ENCODE results near the gene CNGB1.

The CNGB1 gene

DNA sequence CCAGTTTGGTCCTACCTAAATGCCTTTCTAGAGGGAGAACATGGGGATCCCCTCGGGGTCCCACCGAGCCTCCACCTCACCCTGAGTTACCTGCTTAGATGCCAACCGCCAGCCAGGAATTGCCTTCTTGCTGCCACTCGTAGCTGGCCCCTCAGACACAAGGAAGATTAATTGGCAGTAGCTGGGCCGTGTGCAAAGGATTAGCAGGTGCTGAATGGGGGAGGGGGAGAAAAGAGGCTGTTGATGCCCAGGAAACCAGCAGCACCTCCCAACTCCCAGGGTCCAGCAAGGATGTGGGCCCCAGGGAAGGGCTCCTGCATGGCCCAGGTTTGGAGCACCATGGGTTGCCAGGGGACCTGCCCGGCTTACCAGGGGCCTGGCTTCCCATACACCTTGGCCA is at the start of gene CNGB1:
Gene CNGB1 (minus strand): TSS at position 159 of the 400 bp plus-strand sequence. CDS start 3,842 bp downstream, outside the sequence.
- DNase-seq (ENCODE audit: low read depth, low spot score): no peak

DNA sequence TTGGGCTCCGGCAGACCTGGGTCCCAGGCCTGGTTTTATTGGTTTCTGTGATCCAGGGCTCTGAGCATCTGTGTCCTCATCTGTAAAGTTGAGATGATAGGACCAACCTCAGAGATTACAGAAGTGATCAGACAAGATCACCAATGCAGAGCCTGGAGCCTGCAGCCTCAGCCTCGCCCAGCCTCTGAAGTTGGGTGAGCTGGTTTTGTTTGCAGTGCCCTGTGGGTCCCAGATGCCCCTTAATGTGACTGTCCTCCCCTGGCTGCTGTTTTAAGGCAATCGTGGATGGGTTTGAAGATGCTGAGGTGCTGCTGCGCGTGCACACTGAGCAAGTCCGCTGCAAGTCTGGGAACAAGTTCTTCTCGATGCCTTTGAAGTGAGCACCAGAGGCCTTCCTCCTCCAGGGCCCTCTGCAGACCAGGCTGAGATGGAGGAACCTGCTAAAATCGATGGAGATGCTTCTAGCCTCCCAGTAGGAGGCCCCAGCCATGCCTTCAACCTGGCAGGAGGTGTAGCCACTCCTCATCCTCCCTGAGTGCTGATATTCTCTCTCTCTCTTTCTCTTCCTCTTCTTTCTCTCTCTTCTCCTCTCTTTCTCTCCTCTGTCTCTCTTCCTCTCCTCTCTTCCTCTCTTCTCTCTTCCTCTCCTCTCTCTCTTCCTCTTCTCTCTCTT is 49.1 kb upstream of the CNGB1 start:
- no peak for DNase-seq (ENCODE audit: low read depth, low spot score)

GRCh38 chr16:58018803-58019202 is 47.9 kb upstream of the CNGB1 start:
- no peak for DNase-seq (ENCODE audit: low read depth, low spot score)

- DNase-seq (ENCODE audit: low read depth, low spot score): no peak
Measured at GRCh38 chr16:58016840-58017446, 46.0 kb upstream of the CNGB1 start.

GRCh38 chr16:58013201-58013956 is 42.5 kb upstream of the CNGB1 start:
- DNase-seq (ENCODE audit: low read depth, low spot score): no peak

- no peak for DNase-seq (ENCODE audit: low read depth, low spot score)
Measured at GRCh38 chr16:58012481-58012880, 41.6 kb upstream of the CNGB1 start.

DNA sequence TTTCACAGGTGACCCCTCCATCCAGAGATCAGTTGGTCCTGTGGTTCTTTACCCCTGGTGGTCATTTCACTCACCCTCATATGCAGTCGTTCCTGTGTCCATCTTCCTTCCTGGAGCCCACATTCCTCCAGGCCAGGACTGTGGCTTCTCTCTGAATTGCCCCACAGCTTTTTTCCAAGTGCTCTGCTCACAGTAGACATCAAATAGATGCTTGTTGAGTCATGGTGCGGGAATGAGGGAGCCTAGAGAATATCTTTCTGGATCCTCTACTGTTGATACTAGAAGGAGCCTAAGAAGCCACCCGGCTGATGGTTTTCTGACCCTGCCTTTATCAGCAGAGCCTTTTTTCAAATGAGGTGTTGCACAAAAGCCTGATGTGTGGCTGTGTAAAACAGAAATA is 40.7 kb upstream of the CNGB1 start:
- peak; percentile 79 for DNase-seq (ENCODE audit: low read depth, low spot score)

GRCh38 chr16:58010886-58011285 is 40.0 kb upstream of the CNGB1 start:
- no peak for DNase-seq (ENCODE audit: low read depth, low spot score)

DNA sequence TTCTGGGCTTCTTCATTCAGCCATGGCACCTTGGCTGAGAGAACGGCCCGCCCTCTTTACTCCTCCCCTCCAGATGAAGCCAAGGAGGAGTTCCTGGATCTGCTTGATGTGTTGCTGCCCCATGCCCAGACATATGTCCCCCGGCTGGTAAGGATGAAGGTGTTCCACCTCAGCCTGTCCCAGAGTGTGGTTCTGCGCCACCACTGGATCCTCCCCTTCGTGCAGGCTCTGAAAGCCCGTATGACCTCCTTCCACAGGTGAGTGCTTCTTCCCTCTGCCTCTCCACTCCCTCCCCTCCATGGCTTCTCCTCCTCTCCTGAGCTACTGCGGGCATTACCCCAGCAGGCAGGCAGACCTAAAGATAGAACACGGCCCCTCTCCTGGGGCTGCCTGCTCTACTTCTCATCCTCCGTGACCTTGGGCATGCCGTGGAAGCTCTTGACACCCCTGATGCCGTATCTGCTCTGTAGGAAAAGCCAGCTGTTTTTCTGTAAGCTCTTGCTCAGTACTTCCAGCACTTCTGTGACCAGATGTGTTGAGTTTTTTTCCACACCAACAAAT is 39.0 kb upstream of the CNGB1 start:
- no peak for DNase-seq (ENCODE audit: low read depth, low spot score)

DNA sequence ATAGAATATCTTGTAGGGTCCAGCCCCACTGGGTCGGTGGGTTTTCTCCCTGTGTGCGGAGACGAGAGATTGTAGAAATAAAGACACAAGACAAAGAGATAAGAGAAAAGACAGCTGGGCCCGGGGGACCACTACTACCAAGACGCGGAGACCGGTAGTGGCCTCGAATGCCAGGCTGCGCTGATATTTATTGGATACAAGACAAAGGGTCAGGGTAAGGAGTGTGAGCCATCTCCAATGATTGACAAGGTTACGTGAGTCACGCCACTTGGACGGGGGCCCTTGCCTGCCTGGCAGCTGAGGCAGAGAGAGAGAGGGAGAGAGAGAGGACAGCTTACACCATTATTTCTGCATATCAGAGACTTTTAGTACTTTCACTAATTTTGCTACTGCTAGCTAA is 33.8 kb upstream of the CNGB1 start:
- peak; percentile 70 for DNase-seq (ENCODE audit: low read depth, low spot score)

GRCh38 chr16:58002936-58003335 is 32.0 kb upstream of the CNGB1 start:
- no peak for DNase-seq (ENCODE audit: low read depth, low spot score)

GRCh38 chr16:58002416-58002800 is 31.5 kb upstream of the CNGB1 start:
- DNase-seq (ENCODE audit: low read depth, low spot score): no peak

- DNase-seq (ENCODE audit: low read depth, low spot score): no peak
Measured at GRCh38 chr16:58001781-58002415, 31.0 kb upstream of the CNGB1 start.

DNA sequence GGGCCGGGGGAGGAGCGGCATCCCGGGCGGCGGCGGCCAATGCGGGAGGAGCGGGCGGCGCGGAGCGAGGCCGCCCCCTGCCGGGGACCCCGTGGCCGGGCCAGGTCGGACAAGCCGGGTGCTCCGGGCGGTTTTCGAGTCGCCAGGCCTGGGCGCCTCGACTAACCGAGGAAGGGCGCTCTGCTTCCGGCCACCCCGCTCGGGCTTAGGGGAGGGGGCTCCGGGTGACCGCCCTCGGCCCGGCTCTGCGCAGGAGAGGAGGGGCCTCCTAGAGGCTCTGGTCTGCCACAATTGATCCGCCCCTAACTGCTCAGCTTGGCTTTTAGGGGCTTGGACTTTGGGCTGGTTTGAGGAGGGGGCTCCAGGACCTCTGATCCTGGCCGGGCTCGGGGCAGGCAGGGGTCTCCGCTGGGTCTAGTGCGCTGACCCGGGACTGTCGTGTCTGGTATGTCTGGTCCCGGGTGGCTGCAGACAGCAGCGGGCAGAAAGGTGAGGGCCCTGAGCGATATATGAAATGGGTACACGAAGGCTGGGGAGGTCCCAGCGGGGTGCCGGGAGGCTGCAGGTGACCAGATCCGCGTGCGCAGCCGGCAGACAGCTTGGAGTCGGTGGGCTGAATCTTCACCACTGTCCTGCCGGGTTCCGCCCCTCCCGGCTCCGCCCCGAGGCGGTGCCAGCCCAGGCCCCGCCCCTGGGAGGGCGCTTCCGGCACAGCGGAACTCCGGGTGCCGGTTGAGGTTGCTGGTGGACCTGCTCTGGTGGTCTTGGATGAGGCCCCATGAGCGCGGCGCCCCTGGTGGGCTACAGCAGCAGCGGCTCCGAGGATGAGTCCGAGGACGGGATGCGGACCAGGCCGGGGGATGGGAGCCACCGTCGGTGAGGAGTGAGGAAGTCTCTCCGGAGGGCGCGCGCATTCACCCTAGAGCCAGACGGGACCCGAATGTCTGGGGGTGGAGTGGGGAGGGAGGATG is 30.1 kb upstream of the CNGB1 start, which contains the start of gene USB1:
Gene USB1 (plus strand): TSS at position 702 of the 971 bp plus-strand sequence. CDS start 77 bp downstream, at position 779.
- DNase-seq (ENCODE audit: low read depth, low spot score): peak; percentile 94

DNA sequence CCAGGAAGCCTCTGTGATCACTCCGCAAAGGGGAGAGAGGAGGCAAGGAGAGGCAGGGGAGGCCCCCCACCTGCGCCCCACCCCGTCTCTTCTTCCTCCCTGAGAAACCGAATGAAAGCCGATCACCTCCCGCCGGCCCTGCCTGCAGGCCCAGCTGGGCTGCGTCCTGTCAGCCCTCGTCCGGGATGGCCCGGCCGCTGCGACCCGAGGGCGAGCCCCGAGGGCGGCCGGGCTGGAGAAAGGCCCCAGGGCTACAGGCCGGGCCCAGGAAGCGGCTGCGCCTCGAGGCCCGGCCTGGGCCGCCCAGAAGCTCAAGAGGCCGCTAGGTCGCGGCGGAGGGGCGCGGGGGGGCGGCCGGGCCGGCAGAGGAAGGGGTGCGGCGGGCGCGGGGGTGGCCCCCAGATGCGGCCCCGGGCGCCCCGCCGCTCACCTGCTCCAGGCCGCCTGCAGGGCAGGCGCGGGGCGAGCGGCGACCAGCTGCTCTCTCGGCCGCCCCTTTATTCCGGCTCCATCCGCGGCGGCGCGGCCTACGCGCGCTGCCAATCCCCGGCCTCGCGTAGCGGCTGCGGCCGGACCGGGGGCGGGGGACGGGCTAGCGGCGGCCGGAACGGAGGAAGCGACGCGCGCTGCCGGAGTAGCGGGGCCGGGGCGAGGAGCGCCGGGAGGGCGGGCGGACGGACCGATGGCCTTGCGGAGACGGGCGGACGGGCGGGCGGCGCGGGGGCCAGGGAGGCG is 29.2 kb upstream of the CNGB1 start, which contains the start of gene ZNF319:
Gene ZNF319 (minus strand): TSS at position 702 of the 735 bp plus-strand sequence. CDS start 2,407 bp downstream, outside the sequence.
- no peak for DNase-seq (ENCODE audit: low read depth, low spot score)

DNA sequence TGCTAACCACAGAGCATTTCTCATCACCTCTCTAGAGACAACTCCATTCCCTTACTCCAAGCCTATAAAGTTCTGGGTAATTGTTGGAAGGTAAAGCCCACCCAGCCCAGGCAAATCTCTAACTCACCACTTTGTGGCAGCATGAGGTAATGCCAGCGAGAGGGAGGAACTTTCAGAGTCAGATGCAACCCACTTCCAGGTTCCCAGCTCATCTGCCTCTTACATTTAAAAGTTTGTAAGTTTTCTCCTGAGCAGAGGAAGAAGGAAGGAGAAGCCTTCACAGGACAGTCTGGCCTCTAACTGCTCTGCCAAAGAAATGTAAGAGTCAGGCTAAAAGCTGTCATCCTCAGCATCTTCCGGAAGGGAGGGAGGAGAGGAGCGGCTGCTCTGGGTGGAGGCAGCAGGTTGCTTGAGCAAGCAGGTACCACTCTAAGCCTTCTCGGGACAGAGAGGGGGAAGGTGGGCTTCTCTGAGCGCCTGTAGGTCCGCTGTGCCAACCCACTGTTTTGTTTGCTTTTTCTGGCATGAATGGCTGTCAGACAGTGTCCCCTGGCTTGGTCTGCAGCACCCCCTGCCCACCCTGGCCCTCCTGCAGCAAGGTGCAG is 28.5 kb upstream of the CNGB1 start:
- DNase-seq (ENCODE audit: low read depth, low spot score): peak; percentile 54

DNA sequence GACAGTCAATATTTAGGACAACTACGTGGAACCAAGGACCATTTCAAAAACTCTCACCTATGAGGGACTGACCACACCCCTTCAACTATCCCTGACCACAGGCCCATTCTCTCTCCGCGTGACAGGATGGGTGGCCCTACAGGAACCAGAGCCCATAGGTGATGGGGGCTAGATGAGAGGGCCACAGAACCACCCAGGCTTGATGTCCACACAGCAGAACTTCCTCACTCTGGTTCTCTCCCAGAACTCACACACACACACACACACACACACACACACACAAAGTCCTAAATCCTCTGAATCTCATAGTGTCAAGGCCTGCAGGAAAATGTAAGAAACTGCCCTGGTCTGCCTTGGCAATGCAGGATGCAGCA is 28.1 kb upstream of the CNGB1 start:
- no peak for DNase-seq (ENCODE audit: low read depth, low spot score)

DNA sequence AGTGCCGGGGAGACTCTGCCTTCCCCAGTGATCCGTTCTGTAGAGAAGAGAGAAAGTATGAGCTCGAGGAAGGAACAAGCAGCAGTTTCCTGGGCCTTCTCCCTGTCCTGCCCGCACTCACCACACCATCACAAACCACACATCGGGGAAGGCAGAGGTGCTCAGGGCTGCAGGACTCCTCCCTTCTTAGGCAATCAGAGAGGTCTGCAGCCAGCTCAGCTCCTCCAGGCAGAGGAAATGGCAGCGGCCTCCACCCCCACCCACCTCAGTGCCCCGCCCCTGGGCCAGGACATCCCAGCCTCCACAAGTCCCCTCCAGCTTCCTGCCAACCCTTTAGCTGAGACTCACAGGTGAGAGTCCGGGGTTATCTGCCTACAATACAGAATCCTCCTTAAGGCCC is 27.6 kb upstream of the CNGB1 start:
- DNase-seq (ENCODE audit: low read depth, low spot score): no peak

DNA sequence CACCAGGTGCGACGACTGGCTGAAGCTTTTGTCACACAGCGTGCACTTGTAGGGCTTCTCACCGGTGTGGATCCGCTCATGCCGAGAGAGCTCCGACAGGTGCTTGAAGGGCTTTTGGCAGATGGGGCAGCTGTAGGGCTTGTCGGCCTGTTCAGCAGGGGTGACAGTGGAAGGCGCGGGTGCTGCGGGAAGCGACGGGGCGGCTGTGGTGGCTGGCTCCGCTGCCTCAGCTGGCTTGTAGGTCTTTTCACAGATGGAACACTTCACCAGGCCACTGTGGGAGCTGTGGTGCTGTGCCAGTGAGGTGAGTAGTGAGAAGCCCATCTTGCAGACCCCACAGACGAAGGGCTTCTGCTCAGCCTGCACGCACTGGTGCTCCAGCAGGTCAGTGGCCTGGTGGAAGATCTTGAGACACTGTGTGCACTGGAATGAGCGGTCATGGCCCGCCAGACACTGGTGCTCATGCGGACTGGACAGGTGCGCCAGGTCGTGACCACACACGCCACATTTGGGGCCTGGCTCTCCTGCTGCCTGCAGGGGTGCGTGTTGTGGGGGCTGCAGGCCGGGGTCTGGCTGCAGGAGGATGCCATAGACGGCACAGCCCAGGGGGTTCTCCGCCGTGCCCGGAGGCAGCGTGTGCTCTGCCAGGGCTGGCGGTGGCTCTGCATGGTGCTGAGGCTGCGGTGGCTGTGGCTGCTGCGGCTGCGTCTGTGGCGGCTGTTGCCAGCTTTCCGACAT is 26.8 kb upstream of the CNGB1 start:
- DNase-seq (ENCODE audit: low read depth, low spot score): no peak
